CD4-positive, alpha-beta T cell treated with Interleukin-15 for 1 hour (primary cell): Measurements from ENCODE around the gene ALOX5.
"Not testable (repeated sequence)": the region's sequence is repeated elsewhere in the genome, so short reads cannot be mapped to it uniquely, and the experiment has no call there.

Source experiments
- DNase-seq: peaks from one replicate; pipeline ENCODE4 v3.0.0-alpha.2; 2020

Gene ALOX5

DNA sequence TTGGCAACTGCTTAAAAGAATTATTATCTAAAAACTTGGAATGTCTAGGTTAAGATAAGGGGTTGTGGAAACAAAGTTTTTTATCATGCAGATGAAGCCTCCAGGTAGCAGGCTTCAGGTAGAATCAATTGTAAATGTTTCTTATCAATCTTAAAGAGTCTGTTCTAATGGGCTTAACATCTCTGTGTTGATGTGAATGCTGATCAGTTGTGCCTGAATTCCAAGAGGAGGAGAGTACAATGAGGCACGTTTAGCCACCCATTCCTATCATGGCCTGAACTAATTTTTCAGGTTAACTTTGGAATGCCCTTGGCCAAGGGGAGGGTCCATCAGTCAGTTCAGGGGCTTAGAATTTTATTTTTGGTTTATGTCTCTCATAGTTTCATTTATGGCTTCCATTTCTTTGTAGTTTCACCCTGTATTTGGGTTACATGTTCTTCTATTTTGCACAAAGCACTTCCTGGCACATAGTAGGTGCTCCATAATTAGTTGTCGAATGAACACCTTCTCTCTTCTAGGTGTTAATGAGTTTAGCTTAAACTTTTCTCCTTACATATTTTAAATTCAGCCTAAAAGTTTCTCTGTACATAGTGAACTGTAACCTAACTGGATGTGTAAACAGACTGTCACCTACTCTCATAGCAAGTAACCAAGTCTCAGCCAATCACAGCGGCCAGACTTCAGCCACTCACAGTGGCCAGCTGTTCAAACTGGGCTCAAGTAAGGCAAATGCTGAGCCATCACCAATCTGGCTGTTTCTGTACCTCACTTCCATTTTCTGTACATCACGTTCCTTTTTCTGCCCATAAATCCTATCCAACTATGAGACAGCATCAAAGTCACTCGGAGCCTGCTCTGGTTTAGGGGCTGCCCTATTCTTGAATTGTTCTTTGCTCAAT is 34.7 kb downstream of the ALOX5 start:
- no peak for DNase-seq

GRCh38 chr10:45409347-45409746 is 35.3 kb downstream of the ALOX5 start:
- DNase-seq, result not testable (repeated sequence)

- DNase-seq, result no peak
These were observed 35.8 kb downstream of the ALOX5 start for GRCh38 chr10:45409782-45410181.

DNA sequence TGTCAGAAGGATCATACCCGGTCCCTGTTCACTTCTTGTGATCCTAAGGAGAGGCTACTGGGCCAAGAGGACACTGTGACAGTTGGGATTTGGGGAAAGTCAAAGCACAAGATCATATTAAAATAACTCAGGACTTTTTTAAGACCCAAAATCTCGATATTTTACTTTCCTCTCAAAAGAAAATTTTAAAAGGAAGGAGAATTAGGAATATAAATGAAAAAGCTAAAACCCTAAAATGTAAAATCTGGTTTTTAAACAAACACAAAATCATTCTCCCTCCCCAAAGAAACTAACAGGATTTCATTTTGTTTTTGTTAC is 36.4 kb downstream of the ALOX5 start:
- no peak for DNase-seq

GRCh38 chr10:45410807-45411606 is 37.0 kb downstream of the ALOX5 start:
- DNase-seq, result no peak

- no peak for DNase-seq
These were observed 37.6 kb downstream of the ALOX5 start for GRCh38 chr10:45411607-45411940.

- not testable (repeated sequence) for DNase-seq
These were observed 41.0 kb downstream of the ALOX5 start for GRCh38 chr10:45415062-45415461.

- no peak for DNase-seq
These were observed 42.6 kb downstream of the ALOX5 start for GRCh38 chr10:45416603-45417002.

DNA sequence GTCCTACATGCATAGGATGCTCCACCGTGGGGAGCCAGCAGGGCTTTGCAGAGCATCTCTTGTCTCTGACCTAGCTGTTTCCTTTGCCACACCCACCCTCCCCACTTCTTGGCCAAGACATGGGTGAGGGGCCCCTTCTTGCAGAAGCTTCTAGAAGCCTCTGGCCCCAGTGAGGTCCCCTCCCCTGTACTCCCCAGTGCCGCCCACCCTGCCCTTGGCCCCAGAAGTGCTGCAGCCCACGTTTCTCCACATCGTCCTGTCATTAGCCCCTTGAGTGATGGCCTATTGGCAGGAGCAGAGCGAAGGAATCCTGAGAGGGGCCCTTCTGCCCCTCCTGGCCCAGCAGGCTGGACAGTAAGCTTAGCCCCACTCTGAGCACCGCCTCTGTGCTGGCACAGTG is 43.7 kb downstream of the ALOX5 start:
- DNase-seq, result no peak

DNA sequence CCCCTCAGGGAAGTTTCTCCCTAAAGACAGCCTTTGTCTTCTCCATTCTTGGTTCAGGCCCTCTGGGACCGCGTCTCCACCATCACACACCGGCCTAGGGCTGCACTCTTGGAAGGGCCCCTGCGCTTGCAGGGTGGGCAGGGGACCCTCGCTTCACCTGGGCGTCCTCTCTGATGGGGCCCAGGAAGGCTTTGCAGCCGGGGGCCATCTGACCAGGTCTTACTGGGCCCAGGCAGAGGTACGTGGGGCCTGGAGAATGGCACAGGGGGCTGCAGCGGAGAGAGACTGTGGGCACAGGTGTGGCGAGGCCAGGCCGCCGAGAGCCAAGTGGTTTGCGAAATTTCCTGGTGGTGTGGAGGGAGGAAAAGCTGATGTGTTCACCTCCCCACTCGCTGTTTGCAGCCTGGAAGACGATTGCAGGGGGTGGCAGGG is 44.4 kb downstream of the ALOX5 start:
- DNase-seq, result no peak

- peak; percentile 65 for DNase-seq
These were observed 45.0 kb downstream of the ALOX5 start for GRCh38 chr10:45418849-45419675.

- no peak for DNase-seq
These were observed 45.6 kb downstream of the ALOX5 start for GRCh38 chr10:45419676-45420025.

- DNase-seq, result peak; percentile 80
These were observed 46.6 kb downstream of the ALOX5 start for GRCh38 chr10:45420453-45421192.

GRCh38 chr10:45421221-45422097 is 47.4 kb downstream of the ALOX5 start:
- DNase-seq, result peak; percentile 72

GRCh38 chr10:45422207-45422865 is 48.3 kb downstream of the ALOX5 start:
- no peak for DNase-seq

GRCh38 chr10:45422866-45423659 is 49.0 kb downstream of the ALOX5 start:
- DNase-seq, result no peak

DNA sequence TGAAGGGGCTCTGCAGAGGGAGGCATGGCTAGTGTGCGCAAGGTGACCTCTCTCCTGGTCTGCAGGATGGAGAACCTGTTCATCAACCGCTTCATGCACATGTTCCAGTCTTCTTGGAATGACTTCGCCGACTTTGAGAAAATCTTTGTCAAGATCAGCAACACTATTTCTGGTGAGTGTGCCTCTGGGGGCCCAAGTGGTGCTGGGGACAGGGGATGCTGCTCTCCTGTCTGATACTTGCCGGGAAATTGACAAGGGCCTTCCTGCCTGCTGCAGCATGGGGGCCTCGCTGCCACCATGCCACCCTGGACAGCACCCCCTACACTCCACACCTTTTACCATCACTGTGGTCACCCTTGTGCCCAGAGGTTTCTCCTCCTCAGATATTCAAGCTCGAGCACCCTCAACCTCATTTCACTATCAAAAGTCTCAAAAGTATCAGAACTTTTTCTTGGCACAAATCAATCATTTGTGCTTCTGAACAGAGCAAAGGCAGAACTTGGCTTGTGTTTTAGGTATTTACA is 50.0 kb downstream of the ALOX5 start:
- no peak for DNase-seq

- no peak for DNase-seq
These were observed 50.8 kb downstream of the ALOX5 start for GRCh38 chr10:45424668-45425404.
